NCI-H1694 (cell line): ENCODE measurements around the gene UFC1.

Experiments
- DNase-seq: peaks from one replicate; lab custom pipeline; 2025; lab: John Stamatoyannopoulos, UW

The UFC1 gene

DNA sequence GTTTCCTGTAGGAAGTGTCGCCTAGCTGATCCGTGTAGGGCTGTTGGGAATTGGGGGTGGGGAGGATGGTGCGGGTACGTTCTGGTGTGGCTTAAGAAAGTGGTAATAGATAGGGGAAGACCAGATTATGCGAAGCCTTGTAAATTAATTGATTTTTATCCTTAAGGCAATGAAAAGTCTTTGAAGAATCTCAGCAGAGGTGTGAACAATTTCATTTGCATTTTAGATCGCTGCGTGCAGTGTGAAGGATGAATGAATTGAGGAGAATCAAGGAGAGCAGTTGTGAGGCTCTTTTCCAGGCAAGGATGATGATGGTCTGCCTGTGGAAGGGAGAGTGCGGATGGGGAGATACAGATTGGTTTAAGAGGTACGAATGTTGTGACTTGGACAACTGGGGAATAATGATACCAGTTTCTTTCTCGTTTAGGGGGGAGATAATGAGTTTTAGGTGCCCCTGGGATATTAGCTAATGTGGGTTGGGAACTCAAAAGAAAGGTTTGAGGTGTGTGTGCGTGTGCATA lies 20.5 kb upstream of the UFC1 start:
- DNase-seq, result no peak

DNA sequence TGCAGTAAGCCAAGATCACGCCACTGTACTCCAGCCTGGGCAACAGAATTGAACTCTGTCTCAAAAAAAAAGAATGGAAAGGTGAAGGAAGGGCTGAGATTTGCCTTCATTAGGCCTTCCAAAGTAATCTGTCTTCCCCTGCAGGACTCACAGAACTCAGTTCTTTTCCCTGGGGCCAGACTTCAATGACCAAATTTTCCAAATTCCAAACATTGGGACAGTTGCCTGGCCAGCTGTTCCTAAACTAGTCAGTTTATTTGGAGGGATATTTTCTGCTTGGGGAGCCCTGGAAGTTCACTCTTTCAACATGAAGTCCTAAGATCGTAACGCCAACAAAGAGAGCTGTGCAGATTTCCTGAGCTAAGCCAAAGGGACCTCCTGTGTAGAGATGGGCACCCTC lies 15.9 kb upstream of the UFC1 start:
- no peak for DNase-seq

DNA sequence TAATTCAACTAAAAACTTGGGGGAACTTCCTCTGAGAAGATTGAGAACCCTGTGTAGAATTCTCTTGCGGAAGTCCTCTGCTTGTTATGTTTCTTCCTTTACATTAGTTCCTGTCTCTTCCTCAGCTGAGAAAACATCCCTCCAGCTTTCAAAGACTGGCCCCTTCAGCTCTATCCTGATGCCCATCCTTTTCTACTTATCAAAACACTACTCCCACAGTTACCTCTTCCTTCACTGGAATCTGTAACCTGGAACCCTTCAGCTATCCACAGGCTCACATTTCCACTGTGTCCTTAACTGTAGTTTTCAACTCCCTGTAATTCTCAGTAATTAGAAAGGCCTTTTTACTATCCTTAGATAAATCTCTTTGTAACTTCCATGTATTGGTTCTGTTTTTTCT lies 15.3 kb upstream of the UFC1 start:
- DNase-seq, result no peak

DNA sequence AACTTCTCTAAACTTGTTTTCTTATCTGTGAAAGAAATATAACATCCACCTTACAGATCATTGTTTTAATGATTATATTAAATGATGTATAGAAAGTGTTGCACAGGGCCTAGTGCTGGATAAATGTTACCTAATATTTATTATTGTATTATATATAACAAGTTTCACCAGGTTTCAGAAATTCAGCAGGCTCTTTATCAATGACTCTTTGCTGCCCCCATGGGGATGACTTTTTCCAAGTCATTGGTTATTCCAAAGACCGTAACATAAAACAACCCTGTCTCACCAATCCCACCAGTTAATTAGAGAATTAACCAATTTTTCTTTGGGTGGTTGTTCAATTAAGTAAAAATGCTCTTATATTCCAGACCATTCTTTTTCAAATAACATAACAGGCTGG lies 14.0 kb upstream of the UFC1 start:
- DNase-seq, result peak; percentile 68

DNA sequence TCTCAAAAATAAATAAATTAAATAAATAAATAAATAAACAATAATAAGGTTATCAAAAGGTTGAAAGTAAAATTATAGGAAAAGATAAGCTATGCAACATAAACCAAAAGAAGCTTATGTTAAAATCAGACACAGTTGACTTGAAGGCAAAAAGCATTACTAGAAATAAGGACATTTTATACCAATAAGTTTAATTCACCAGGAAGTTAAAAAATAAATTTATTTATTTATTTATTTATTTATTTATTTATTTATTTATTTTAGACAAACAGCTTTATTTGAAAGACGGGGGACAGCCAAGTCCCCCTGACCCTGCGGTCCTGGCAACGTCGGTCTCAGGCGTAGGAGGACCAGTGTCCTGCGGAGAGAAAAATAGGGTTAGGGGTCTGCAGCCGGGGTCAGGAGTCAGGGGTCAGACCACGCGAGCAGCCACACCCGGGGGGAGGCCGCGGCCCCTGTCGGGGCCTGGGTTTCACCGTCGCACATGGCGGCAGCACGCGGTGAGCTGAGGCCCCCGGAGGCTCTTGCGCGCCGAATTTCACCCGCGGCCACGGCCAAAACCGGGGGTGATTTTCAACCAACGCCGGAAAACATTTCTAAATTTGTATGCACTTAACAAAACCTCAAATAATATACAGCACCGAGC lies 12.9 kb upstream of the UFC1 start:
- no peak for DNase-seq

DNA sequence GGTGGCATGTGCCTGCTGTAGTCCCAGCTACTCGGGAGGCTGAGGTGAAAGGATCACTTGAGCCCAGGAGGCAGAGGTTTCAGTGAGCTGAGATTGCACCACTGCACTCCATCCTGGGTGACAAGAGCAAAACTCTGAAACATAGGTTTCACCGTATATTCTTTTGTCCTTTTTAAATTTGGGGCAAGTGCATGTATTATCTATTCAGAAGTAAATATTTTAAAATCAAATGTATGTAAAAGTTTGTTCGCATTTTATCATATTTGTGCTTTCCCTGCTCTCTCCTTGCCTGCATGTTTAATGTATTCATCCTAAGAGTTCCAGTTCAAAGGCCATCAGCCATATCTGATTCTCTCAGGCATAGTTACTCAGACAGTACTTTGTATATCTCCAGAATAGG lies 7.9 kb upstream of the UFC1 start:
- DNase-seq, result peak; percentile 19

DNA sequence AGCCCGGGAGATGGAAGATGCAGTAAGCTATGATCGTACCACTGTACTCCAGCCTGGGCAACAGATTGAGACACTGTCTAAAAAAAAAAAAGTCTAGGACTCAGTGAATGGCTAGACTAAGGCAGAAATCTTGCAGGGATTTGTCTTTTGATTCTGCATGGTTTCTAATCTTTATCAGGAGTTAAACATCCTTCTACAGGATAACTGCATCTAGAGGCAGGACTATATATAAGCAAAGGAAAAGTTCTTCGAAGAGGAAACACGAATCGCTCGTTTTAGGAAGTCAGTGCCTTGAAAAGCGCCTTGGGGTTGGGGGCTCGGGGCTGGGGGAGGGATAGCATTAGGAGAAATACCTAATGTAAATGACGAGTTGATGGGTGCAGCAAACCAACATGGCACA lies 602 bp upstream of the UFC1 start:
- DNase-seq, result no peak

DNA sequence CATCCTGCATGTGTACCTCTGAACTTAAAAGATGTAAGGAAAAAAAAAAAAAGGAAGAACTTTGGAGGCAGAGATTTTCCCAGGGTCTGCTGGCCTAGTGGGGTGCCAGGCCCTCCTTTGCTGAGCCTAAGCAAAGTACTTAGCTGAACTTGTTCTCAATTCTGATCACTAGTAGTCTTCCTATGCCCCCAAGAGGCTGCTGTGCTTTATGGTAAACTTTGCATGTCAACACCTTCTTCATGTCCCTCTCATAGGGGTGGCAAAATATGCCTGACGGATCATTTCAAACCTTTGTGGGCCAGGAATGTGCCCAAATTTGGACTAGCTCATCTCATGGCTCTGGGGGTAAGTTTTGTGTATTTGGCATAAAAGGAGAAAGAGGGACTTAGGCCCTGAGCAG lies 4.1 kb downstream of the UFC1 start:
- DNase-seq, result no peak

DNA sequence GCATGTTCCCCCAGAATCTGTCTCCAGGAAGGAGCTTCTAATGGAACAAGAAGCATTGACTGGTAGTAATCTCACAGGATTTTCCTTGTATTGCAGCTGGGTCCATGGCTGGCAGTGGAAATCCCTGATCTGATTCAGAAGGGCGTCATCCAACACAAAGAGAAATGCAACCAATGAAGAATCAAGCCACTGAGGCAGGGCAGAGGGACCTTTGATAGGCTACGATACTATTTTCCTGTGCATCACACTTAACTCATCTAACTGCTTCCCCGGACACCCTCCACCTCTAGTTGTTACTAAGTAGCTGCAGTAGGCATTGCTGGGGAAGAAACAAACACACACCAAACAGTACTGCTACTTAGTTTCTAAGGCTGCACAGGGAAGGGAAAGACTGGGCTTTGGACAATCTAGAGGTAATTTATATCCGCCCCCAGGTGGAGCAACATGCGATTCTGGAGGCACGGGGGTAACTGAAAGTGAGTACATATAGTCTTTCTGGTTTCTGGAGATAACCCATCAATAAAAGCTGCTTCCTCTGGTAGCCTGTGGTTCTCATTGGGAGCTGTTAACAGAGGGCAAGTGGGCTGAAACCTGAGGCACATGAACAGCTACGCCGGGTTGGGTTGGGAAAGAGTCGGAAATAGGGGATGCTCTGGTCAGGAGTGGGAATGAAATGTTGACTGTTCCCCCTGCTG lies 4.7 kb downstream of the UFC1 start:
- DNase-seq, result no peak

DNA sequence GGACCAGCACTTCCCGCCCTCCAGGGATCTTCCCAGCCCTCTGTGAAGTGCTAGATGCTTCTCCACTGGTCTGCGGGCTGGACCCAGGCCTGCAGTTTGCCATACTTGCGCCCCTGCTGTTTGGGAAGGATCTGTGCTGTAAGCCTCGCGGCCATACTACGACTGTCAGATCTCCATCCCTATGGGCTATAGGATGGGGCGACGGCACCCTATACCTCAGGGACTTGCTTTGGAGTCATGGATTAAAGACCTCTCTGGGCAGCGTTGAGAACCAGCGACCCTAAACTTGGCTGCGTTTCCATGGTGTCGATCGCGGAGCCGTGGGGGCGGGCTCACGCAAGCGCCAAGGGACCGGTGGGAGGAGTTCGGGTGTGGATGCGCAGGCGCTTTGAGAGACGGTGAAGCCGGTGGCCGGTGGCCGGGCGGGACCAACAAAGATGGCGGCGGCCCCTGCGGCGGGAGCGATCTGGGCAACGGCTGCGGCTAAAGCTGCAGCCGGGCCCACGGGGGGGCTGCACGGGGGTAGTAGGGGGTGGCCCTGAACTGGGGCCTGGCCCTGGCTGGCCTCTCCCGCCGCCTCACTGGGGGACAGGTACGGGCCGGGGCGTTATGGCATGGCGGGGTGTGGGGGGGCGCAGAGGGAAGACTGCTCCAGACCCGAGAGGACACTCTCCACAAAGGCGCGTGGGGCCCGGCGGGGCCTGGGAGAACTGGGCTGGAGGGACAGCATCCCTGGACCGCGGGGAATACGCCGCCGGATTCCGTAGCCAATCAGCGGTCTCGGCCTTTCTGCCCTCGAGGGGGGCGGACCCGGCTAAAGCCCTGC lies 5.5 kb downstream of the UFC1 start, which contains the start of gene USP21:
USP21 (plus strand) TSS at position 414 of the 826 bp plus-strand sequence. CDS start 1,141 bp downstream, outside the sequence.
- peak; percentile 84 for DNase-seq

DNA sequence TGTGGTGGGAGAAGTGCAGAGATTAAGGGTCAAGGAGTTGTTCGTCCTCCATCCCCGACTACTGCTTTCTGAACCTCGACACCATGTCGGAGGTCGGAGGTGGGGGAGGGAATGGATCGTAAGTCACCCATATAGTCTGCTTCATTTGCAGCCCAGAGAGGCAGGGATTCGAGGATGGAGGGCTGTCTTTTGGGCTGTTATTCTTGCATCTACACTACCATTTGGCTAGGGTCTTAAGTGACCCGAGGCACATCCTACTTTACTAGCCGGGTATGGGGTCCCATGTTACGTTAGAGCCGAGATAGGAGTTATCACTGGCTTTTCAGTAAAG lies 6.1 kb downstream of the UFC1 start:
- DNase-seq, result no peak

DNA sequence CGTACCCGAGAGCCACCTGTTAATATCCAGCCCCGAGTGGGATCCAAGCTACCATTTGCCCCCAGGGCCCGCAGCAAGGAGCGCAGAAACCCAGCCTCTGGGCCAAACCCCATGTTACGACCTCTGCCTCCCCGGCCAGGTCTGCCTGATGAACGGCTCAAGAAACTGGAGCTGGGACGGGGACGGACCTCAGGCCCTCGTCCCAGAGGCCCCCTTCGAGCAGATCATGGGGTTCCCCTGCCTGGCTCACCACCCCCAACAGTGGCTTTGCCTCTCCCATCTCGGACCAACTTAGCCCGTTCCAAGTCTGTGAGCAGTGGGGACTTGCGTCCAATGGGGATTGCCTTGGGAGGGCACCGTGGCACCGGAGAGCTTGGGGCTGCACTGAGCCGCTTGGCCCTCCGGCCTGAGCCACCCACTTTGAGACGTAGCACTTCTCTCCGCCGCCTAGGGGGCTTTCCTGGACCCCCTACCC lies 6.9 kb downstream of the UFC1 start:
- no peak for DNase-seq

DNA sequence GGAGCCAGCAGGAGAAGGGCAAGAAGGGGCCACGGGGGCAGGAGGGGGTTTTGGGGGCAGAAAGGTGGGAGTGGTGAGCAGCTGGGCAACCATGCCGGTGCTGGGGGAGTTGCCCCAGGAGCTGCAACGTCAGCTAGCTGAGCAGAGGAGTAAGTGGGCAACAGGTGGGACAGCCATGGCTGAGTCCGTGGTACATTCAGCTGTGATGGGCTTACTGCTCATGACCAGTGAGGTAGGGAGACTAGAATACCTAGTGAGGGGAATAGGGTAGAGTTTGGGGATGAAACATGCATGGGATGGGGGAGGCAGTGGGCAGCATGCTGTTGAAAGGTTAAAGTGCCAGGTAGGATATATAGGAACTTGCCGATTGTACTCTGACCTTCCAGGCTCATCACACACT lies 7.9 kb downstream of the UFC1 start:
- DNase-seq, result no peak

DNA sequence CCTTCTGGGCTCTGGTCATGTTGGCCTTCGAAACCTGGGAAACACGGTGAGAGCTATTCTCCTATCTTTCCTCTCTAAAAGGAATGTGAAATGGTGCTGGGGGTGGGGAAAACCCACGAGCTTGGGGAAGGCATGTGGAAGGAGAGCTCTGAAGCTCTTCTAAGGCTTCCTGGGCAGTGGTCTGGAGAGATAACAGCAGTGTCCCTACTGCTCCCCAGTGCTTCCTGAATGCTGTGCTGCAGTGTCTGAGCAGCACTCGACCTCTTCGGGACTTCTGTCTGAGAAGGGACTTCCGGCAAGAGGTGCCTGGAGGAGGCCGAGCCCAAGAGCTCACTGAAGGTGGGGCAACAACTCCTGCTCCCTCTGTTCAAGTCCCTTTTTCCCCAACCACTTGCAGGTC lies 8.3 kb downstream of the UFC1 start:
- DNase-seq, result no peak

DNA sequence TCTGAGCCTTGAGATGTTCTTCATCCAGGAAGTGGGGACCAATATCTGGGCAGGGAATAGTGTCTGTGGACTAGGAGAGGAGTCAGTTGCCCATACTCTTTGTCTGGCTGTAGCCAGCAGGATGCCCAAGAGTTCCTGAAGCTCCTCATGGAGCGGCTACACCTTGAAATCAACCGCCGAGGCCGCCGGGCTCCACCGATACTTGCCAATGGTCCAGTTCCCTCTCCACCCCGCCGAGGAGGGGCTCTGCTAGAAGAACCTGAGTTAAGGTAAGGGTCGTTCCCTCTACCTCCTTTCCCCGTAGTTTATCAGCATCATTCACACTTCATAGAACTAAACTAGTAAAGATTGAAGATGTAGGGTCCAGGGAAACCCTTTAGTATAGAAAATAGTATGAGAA lies 9.0 kb downstream of the UFC1 start:
- DNase-seq, result no peak

DNA sequence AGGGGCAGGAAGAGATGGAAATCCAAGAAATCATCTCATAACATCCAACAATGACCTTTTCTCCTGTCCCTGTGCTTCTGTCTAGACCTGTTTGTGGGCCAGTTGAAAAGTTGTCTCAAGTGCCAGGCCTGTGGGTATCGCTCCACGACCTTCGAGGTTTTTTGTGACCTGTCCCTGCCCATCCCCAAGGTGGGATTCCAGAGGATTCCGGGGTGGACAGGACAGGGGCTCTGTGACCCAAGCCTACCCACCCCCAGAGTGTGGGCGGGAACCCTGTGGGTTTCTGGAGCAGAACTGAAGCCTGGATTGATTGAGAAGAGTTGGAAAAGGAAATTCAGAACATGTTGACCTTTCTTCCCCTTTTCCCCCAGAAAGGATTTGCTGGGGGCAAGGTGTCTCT lies 10.0 kb downstream of the UFC1 start:
- DNase-seq, result no peak

DNA sequence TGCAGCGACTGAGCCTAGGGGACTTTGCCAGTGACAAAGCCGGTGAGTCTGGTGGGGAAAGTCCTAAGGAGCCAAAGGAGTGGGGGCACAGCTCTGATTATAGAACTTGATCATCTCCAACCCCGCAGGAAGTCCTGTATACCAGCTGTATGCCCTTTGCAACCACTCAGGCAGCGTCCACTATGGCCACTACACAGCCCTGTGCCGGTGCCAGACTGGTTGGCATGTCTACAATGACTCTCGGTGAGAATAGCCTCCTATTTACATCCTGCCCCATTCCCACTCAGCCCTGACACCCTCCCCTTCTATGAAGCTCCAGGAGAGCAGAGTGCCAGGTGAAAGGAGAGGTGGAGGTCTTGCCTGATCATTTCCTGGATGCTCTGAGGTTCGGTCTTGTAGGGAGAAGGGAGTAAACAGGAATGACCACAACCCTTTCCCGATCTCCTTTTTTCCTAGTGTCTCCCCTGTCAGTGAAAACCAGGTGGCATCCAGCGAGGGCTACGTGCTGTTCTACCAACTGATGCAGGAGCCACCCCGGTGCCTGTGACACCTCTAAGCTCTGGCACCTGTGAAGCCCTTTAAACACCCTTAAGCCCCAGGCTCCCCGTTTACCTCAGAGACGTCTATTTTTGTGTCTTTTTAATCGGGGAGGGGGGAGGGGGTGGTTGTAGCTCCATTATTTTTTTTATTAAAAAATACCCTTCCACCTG lies 11.3 kb downstream of the UFC1 start:
- no peak for DNase-seq

DNA sequence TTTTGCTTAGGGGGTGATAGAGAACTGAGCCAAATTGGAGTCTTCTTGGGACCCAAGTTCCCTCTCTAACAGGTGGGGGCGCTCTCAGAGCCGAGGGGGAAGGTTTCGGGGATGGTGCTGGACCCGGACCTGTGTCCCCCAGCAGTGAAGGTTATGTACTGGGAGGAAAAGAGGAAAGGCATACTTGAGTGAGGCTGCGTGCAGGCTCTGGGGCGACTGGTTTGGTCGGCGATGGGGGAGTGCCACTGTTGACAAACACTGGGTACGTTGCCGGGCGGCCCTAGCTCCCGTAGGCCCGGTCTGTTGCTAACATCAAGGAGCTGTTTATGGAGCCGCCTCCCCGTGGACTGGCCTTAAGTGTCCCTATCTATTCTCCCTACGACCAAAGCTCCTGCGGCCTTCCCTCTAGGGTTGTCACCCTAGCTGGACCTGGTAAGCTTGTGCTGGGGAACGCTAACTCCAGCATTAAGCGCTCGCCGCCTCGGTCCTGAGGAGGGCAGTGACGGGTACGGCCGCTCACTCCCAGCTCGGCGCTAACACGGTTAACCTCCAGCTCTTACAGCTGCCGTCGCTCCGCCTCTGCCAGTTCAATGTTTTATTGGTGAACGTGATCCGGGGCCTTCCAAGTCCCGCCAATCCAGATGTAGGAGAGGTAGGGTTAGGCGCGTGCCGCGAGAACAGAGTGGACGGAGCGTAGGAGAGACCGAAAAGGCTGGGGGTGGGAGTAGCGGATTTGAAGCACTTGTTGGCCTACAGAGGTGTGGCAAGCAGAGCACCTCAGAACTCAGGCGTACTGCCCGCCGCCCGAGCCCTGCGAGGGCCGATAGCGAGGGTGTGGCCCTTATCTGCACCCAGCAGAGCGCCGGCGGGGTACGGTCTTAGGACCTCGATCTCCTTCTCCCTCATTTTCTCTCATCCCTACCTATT lies 12.2 kb downstream of the UFC1 start, which contains the start of gene PPOX:
PPOX (plus strand) TSS at position 685 of the 927 bp plus-strand sequence. CDS start 422 bp downstream, outside the sequence.
- peak; percentile 99 for DNase-seq

DNA sequence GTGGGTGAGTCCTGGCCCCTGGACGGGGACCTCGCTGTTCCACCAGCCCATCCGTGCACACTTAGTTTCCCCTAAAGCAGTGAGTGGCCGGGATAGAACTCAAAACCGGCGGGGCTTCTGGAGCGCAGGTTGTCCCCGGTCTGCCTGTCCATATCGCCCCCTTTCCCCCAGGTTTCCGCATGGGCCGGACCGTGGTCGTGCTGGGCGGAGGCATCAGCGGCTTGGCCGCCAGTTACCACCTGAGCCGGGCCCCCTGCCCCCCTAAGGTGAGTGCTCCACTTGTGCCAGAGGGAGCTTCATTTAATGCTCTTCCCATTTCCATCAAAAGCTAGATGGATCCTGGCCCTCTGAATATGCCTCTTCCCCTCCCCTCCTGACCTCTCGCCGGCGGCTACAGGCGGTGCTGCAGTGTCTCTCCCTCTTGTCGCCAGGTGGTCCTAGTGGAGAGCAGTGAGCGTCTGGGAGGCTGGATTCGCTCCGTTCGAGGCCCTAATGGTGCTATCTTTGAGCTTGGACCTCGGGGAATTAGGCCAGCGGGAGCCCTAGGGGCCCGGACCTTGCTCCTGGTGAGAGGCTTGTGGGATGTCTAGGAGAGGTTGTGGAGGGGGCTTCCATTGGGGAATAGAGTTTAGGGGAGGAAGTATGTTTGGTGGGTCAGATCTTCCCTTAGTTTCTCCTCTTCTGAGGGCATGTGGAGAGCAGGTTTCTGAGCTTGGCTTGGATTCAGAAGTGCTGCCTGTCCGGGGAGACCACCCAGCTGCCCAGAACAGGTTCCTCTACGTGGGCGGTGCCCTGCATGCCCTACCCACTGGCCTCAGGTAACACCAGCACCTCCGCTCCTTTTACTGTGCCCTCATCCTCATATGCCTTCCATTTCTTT lies 13.1 kb downstream of the UFC1 start:
- DNase-seq, result no peak

DNA sequence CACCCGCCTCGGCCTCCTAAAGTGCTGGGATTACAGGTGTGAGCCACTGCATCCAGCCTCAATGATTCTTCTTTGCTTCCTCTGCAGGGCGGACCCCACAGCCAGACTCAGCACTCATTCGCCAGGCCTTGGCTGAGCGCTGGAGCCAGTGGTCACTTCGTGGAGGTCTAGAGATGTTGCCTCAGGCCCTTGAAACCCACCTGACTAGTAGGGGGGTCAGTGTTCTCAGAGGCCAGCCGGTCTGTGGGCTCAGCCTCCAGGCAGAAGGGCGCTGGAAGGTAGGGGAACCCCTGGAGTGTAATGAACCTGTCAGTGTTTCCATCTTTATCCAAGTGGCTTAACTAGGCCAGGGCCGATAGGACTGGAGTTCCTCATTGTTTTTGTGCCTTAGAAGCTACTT lies 15.1 kb downstream of the UFC1 start:
- no peak for DNase-seq
